Astrocyte of the hippocampus (primary cell): ENCODE data around the gene FOXP1.
"Not testable (repeated sequence)": the region's sequence is repeated elsewhere in the genome, so short reads cannot be mapped to it uniquely, and the experiment has no call there.

Experiments
- DNase-seq: peaks from one replicate; pipeline ENCODE4 v3.0.0; 2011; ENCODE audit warnings: low read depth, low spot score

The FOXP1 gene

DNA sequence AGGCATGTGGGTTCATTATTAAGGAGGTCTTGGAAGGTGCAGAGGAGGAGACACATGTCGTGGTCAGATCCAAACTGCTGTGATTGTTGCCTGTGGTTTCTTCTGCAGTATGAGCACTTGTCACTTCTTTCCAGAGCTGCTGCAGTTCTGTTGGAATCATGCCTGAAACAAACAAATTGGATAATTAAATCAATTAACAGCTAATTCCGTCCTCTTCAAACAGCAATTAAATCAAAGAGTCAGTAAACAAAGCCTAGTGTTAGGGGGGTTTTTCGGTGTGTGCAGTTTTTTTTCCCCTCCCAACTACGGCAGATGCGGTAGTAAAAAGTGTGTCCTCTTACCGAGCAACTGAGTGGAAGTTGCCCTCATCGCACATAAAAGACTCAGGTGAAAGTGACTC, 542.2 kb downstream of the FOXP1 start:
- no peak for DNase-seq

DNA sequence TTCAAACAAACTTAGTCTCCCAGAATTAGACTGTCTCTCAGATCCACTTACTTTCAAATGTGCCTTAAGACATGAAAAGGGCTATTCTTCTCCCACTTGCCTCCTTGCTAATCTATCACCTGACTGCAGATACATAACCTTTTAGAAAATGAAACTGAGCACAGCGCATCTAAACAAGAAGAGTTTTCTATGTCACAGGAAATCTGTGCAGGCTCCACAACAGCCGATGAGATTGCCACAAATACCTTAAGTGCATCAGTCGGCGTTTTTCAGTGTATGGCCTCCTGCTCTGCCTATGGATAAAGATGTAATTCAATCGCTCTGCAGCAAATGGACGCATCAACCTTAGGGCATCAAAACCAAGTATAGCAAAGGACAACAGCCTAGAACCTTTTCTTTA, 544.2 kb downstream of the FOXP1 start:
- DNase-seq, result no peak

DNA sequence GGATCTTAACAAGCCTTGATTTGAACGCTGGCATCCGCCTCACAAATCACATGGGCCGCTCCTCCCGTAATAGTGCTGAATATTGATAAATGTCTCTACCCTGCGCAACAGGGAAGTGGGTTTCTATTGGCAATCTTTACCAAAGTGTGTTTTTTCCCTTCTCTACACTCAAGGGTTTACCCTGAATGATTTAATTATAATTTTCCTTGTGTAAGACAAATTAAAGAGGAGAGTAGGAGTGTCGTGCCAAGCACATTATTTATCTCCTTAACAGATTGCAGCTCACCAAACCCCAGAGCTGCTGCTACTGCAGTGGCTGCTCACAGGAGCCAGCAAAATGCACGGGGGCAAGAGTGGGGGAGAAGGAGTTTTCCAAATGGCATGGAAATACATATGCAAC, 545.8 kb downstream of the FOXP1 start:
- DNase-seq, result no peak

DNA sequence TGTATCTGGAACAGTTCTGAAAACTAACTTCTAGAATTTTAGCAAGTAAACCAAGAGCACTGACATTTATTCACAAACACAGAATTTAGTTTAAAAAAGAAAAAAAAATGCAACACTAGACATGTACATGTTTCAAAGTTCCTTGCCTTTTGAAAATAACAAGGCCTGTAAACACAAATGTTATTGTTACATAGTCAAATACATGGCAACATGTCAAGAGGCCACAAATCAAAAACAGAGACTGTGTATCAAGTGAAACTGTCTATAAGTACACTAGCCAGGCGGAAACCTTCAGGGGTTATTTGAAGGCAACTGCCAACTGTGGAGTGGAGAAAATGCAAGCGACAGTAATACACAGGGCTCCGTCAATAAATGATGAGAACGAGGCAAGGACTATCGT, 547.6 kb downstream of the FOXP1 start:
- no peak for DNase-seq

DNA sequence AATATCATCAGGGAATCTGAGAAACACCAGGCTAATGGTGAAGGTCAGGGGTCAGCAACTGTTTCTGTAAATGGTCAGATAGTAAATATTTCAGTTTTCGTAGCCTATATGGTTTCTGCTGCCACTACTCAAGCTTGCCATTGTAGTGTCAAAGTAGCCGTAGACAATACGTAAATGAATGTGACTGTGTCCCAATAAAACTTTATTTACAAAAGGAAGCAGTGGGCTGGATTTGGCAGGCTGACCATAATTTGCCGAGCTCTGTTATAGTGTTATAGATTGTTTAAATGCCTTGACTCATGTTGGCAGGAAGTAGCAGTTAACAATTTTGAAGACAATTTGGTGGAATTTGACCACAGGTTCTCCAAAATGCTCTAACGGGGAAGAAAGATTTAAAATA, 548.2 kb downstream of the FOXP1 start:
- peak; percentile 24 for DNase-seq

DNA sequence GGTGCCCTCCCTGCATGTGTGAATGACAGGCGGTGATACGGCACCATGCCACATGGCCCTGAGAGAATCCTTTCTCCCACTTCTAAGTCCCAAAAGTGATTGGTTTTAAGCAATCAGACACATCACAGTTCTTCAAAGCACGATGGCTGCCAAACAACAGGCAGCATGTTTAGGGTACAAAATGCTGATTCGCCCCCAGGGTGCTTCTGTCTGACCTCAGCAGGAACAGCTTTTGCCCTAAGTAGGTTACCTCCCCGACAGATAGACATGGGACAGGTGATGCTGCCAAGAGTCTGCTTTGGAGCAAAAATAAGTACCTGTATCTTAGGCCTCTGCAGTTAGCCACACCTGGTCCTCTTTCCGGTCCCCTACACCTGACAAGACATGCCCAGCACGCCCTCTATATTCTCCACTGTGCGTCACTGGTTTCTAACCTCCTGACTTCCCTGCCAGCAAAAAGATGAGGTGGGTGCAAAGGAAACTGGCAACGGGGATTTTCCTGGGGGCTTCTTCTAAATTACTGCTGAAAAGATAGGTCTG, 549.8 kb downstream of the FOXP1 start:
- no peak for DNase-seq

DNA sequence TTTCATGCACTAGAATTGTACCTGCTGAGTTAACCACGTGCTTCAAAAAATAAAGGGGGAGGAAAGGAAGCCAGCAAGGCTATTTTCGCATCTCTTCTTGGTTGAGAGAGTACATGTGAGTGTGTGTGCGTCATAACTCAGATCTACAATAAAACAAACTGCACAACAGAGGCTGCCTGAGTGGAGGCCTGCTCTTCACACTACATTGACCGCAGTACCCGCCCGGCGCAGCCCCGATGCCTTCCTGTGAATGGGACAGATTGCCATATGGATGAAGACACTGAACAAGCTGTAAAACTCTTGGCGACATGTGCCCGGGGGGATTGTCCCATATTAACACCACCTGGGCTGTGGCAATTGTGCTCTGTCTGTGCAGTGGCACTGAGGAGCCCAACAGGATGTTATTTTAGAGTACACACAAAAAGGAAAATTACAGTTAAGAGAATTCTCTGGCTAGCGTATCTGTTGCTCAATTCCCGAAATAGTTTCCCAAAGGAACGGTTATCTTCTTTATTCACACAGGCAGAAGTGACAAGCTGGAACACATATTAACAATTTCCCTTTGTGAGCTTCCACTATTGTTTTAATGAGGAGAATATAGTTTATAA, 551.5 kb downstream of the FOXP1 start:
- no peak for DNase-seq

DNA sequence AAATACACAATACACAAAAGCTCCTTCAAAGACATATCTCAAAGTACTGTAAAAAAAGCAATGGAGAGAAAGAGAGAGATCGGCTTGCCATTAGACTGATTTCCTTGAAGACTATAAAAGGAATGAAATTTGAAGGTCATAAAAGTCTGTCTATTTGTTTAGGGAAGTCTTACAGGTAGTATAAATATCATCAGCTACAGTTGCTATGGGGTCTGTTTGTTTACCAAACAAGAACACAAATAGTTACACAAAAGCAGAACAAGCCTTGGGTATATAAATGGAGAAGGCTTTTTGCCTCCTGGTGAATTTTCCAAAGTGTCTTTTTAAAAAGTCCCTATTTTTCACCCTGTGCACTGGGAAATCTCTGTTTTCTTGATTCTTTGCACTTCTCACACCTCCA, 552.3 kb downstream of the FOXP1 start:
- no peak for DNase-seq

DNA sequence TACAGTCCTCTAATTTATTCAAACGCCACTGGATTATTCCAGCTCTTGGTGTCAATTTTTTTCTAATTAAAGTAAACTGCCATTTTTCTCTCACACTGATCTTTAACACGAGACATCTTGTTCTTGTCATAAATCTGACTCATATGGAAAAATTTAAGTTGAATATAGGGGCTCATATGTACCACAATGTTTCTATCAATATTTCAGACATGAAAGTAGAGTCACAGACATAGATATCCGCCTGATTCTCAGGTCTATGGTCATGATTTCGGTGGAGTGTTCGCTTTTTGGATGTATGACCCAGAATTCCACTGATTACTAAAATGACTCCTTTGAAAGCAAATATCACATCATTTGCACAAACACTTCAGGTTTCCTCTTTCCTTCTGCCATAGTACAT, 552.8 kb downstream of the FOXP1 start:
- DNase-seq, result no peak

DNA sequence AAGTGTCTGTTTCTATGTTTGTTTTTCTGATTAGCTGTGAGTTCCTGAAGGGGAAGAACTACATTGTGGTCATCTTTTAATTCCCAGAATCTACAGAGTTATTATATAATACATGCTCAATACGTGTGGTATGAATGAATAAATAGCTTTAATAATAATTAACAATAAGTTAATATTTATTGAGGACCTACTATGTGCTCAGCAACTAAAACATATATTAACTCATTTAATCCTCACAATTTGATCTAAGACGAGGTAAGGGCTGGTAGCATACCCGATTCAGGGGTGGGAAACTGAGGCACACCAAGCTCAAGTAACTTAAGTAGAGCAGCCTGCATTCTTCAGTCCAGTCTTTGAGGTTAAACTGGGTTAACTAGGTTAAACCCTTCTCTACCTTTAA, 553.8 kb downstream of the FOXP1 start:
- no peak for DNase-seq

DNA sequence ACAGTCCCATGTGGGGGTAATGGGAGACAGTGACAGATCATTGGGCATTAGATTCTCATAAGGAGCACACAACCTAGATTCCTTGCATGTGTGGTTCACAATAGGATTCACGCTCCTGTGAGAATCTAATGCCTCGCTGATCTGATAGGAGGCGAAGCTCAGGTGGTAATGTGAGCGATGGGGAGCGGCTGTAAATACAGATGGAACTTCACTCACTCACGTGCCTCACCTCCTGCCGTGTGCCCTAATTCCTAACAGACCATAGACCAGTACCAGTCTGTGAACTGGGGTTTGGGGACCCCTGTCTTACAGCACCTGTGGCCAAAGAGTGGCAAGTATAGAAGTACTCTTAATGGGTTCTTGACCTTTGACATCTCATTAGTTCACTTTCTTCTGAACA, 554.7 kb downstream of the FOXP1 start:
- DNase-seq, result no peak

DNA sequence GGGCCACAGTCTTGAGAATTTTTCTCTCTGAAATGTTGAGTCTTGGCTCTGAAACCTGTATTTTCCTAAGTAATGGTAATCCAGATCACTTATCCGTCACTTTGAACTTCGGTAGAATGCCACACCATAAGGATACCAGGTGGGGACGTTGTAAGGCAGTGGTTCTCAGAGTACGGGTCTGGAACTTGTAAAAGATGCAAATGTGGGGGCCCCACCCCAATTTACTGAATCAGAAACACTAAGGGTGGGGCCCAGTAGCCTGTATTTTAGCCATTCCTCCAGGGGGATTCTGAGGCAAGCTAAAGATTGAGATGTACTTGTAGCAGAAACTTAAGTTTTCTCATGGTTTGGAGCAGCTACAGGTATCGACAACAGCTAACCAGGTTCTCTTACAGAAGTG, 555.3 kb downstream of the FOXP1 start:
- DNase-seq, result no peak

DNA sequence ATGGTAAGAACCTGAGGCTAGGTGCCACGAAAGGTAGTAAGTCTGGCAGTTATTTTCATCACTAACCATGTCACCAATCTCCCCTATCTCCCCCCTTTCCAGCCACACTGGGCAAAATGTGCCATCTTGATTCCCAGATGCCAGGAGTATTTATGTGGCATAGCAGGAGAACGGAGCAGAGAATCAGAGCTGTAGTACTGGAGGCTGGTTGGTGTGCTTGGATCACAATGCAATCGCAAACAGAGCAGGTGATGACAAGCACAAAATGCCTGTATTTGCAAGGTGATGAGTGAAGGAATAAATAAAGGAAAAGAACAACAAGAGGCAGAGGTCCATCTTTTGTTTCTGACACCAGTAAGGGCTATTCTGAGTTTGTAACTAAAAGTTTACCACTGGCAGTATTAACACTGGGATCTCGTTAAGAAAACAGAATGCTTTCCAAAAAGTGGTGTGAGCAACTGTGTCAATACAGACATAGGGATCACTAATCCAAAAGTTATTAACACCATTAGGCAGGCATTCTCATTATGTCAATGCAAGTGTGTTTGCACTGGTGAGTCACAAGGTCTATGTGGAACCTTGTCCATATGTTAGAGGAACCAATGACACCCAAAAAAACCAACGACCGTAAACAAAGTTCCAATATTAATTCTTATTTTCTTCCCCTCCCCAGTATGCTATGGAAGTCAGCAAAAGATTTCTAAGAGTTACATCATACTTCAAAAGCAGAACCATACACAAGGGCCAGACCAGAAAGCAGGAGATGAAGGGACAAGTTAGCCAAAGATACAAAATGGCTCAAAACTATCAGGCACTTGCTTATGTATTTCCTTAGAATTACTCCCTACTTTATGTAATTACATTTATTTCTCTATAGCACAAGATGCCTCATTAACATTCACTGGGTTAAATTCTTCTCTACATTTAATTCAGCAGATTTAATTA, 556.6 kb downstream of the FOXP1 start:
- DNase-seq, result peak; percentile 13

DNA sequence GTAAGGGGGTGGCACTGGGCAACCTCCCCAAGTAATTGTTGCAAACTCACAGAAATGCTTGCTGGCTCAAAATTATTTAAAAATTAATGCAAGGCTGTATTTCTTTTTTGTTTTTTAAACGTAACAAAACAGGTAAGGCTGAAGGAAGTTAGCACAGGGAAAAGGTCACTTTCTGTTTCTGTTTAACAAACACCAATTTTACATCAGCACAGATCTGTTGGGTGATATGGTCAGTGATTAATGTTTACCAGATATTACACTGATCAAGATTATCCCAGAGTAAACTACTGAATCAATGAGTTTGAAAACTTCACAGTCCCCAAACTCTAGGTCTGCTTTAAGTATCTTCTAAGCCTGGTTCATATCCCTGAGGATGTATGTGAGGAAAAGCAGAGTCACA, 558.0 kb downstream of the FOXP1 start:
- DNase-seq, result no peak

DNA sequence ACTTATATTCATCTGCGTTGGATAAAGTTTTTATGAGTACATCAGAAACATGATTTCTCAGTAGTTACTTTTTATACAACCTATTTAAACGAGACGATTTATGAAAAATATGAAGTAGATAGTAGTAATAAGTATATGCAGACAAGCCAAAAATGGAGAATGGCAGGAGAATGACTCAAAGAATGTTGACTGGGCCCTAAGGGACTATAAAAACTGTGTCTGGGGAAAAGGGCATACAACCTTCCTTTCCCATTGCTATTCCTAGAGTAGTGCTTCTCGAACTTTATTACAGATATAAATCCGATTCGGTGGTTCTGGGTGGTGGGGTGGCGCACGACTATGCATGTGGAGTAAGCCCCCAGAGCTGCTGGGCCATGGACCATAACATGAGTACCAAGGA, 558.5 kb downstream of the FOXP1 start:
- no peak for DNase-seq

DNA sequence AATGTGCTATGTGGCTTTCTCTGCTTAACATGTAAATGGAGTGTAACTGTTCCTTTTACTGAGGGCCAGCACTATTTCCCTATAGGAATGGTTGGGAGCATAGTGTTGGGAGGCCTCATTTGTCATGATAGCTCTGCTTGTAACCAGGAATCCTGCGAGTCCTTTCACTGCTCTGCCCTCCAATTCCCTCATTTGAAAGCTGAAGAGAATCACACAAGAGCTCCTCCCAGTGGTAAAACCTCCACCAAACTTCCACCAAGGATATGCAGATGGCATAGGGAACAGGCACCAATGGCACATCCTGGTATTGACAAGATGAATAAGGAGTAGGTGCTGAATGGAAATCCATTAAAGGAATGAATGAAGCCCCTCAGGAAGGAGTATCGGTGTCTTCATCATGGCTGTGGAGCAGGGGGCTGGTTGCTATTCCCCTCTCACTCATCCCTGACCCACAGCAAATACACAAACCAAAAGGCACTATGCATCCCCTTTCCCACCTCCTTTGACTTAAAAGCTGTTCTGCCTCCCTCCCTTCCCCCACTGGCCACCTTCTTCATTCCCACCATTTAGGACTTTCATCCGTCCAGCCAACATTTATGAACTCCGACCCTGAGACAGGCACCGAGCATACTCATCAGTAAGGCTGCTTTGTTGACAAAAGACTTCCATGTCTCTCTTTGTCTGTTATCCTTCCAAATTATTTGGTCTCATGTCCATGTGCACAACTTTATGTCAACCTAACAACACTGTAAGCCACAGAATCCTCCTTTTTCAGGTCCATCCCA, 560.8 kb downstream of the FOXP1 start:
- peak; percentile 28 for DNase-seq

DNA sequence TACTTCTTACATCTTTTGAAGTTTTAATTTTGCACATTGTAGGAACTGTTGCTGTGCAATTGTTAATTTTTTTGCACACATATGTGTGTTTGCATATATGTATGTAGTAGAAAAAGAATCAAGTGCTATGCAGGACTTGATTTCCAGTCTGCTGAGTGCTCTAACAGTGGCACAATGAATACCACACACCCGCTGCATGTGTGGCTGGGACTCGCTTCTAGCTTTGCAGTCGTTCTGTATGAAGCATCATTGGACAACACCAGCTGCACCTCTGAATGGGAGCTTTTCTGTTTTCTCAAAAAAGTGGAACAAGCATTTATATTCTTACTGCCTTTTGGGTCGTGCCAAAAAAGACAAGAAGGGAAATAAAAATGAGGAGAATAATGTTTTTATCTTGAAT, 564.7 kb downstream of the FOXP1 start:
- DNase-seq, result no peak

DNA sequence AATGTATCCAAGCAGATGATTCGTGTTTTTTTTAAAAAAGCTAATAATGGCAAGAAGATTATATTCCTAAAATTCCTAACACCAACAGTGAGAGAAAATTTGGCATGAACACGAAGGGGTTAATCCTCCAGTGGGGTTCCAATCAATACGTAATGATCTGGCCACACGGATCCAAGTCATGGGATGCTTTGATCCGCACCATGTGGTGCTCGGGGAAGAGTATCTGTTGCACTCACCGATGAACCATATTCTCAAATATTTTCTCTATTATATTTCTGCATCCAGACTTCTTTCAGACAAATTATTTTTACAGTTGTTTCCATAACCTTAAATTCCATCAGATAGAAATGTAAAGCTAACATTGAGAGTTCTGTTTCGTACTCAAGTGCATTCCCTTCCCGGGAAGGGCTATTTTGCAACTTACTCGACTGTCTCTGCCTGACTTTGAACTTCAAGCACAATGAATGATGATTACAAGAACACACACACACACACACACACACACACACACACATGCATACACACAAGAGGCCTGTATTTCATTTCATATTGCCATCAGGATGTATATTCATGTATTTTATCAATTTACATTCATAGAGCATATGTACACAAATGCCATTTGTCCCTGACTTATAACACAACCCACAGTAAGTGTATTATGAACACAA, 567.2 kb downstream of the FOXP1 start:
- no peak for DNase-seq

DNA sequence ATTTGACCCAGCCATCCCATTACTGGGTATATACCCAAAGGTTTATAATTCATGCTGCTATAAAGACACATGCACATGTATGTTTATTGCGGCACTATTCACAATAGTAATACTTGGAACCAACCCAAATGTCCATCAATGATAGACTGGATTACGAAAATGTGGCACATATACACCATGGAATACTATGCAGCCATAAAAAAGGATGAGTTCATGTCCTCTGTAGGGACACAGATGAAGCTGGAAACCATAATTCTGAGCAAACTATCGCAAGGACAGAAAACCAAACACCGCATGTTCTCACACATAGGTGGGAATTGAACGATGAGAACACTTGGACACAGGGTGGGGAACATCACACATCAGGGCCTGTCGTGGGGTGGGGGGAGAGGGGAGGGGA, 568.9 kb downstream of the FOXP1 start:
- DNase-seq, result not testable (repeated sequence)

DNA sequence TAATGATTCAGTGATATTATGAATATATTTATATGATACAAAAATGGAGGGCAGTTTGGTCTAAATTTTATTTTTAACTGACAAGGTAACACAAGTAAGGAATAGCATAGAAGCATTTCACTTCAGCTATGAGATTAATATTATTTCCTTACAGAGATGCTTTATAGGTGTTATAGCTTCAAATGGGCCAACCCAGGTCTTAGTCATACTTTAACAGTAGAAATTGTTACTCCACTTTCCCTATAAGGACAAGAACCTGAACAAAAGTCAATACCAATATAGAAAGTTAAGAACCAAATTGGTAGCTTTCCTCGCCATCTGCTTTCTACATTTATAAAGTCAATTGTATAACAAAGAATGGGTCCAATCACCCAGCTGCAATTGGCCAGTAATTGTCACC, 570.6 kb downstream of the FOXP1 start:
- no peak for DNase-seq

DNA sequence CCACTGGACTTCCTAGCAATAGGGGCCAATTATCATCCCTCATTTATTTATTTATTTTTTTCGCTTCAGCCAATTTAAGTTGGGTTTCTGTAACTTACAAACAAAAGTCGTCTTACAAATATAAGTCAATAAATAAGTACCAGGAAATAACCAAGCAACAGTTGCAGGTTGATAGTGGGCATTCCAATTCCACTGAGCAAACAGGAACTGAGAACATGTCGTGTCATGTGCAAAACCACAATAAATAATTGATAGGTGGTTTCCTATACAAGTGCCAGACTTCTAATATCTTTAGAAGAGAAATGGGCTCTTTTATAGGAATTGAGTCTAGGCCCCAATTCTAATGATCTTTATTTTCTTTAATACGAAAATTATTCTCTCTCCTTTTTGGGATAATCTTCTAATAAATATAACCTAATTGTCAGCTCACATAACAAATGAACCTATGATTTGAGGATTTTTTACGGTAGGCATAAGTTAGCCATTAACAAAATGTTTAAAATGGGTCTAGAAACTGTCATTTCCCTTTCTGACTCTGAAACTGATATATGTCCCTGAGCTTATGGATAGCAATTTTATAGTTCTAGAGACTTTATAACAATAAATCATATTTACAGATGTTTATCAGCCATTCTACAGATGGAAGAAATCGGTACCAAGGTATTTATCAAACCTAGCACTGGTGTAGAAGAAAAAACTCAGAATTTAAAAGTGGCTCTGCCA, 571.8 kb downstream of the FOXP1 start:
- no peak for DNase-seq
